ENCODE results near the gene ABT1. TPM values are rescaled to one million over a fixed set of nuclear protein-coding genes. Genes with fewer than 3 reads are reported as not detected.
A peak's percentile ranks its signal among the peaks of the same experiment; 100 is the strongest.

Gene ABT1
- total and polyA plus RNA-seq, 2 experiments from 2014 or later: 25.7 to 29.1 TPM

- ATAC-seq (peak; percentile 29), DNase-seq (ENCODE audit: low spot score) (peak; percentile 74)
- Histone ChIP-seq H3K27ac (ENCODE audit: low read depth) (no peak overlapping the region), H3K4me2 (peak overlapping the region; percentile 68), H3K4me3 (peak overlapping the region; percentile 70), H2AFZ (no peak overlapping the region), H3K4me1 (ENCODE audit: insufficient read depth) (peaks cover 7% of the 10 kb centered on the region; the same call in 1 of the 2 replicates), H3K79me2 (replicated peaks; ENCODE audit: insufficient read depth) (no peaks in the 10 kb centered on the region), H3K9me2 (ENCODE audit: insufficient read depth) (no peaks in the 10 kb centered on the region; the same call in 1 of the 2 replicates), H4K20me1 (replicated peaks; ENCODE audit: insufficient read depth) (no peaks in the 10 kb centered on the region), H3F3A (replicated peaks; ENCODE audit: low read depth) (no peaks in the 10 kb centered on the region), H3K36me3 (ENCODE audit: insufficient read depth) (no peaks in the 10 kb centered on the region), H3K27me3 (ENCODE audit: insufficient read depth) (no peaks in the 10 kb centered on the region)
- H3K4me3 Mint-ChIP-seq: peak overlapping the region; percentile 93
- TF ChIP-seq POLR2AphosphoS5 (IDR thresholded peaks at IDR 0.05; ENCODE audit: low read depth) (no peak), EZH2 (IDR thresholded peaks at IDR 0.05; ENCODE audit: low read depth, unreplicated experiment) (no peak), EZH2phosphoT487 (IDR thresholded peaks at IDR 0.05; ENCODE audit: unreplicated experiment) (no peak), NANOG (IDR thresholded peaks at IDR 0.05; ENCODE audit: borderline replicate concordance) (no peak), ZNF331 (CRISPR knock-in tag; IDR thresholded peaks at IDR 0.05; ENCODE audit: low read depth) (no peak), ZNF114 (CRISPR knock-in tag; IDR thresholded peaks at IDR 0.05) (no peak), STAT1 (IDR thresholded peaks at IDR 0.05; ENCODE audit: unreplicated experiment) (no peak)
- H3K27me3 Mint-ChIP-seq (ENCODE audit: insufficient read depth, low read depth, poor library complexity): peaks cover 35% of the 10 kb centered on the region
- H3K27ac Mint-ChIP-seq: no peak overlapping the region
- H3K4me1 Mint-ChIP-seq: peaks cover 11% of the 10 kb centered on the region
- peaks cover 3% of the 10 kb centered on the region; the same call in 1 of the 3 replicates for H3K36me3 Mint-ChIP-seq (ENCODE audit: low read depth)
- peaks cover 19% of the 10 kb centered on the region; the same call in 2 of the 3 replicates for H3K9me3 Mint-ChIP-seq
Measured at GRCh38 chr6:26575494-26575939, 21.2 kb upstream of the ABT1 start.

DNA sequence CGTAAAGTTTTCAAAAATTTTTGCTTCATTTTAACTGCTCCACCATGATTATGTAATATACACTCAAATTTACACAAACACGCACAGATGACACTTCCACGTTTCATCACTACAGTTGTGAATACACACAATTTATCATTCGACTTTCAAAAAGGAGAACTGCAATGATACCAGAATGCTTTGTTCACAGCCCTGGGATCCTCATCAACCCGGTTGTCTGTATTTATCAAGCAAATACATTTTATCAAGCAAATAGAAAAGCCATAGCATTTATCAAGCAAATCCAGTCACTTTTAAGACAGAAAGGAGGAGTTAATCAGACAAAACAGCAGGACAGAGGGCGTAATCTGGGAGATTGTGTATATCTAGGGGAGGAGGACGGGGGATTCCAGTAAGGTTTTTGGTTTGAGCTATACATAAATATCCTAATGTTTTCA is 20.3 kb upstream of the ABT1 start:
- no peak for ATAC-seq
- Histone ChIP-seq H3K27ac (ENCODE audit: low read depth) (no peak overlapping the region), H4K20me1 (replicated peaks; ENCODE audit: insufficient read depth) (no peaks in the 10 kb centered on the region), H3K4me1 (ENCODE audit: insufficient read depth) (peaks cover 7% of the 10 kb centered on the region; the same call in 1 of the 2 replicates), H3K9me2 (ENCODE audit: insufficient read depth) (no peaks in the 10 kb centered on the region; the same call in 1 of the 2 replicates), H3K79me2 (replicated peaks; ENCODE audit: insufficient read depth) (no peaks in the 10 kb centered on the region), H2AFZ (no peak overlapping the region), H3K27me3 (ENCODE audit: insufficient read depth) (no peaks in the 10 kb centered on the region), H3F3A (replicated peaks; ENCODE audit: low read depth) (no peaks in the 10 kb centered on the region), H3K4me3 (peak overlapping the region; percentile 70), H3K36me3 (ENCODE audit: insufficient read depth) (no peaks in the 10 kb centered on the region), H3K4me2 (peak overlapping the region; percentile 68)
- H3K4me1 Mint-ChIP-seq: peaks cover 10% of the 10 kb centered on the region
- peaks cover 3% of the 10 kb centered on the region; the same call in 1 of the 3 replicates for H3K36me3 Mint-ChIP-seq (ENCODE audit: low read depth)
- H3K9me3 Mint-ChIP-seq: peaks cover 19% of the 10 kb centered on the region; the same call in 2 of the 3 replicates
- no peak for DNase-seq (ENCODE audit: low spot score)
- peak overlapping the region; percentile 93 for H3K4me3 Mint-ChIP-seq
- H3K27ac Mint-ChIP-seq: no peak overlapping the region
- peaks cover 34% of the 10 kb centered on the region for H3K27me3 Mint-ChIP-seq (ENCODE audit: insufficient read depth, low read depth, poor library complexity)
- no peak for TF ChIP-seq EZH2phosphoT487 (IDR thresholded peaks at IDR 0.05; ENCODE audit: unreplicated experiment)
- TF ChIP-seq JUNB (IDR thresholded peaks at IDR 0.05; ENCODE audit: unreplicated experiment): no peak
- no peak for TF ChIP-seq ZNF114 (CRISPR knock-in tag; IDR thresholded peaks at IDR 0.05)
- TF ChIP-seq CREB1 (CRISPR knock-in tag; IDR thresholded peaks at IDR 0.05; ENCODE audit: low read depth): no peak
- TF ChIP-seq ETS1 (IDR thresholded peaks at IDR 0.05): no peak
- no peak for TF ChIP-seq ZNF331 (CRISPR knock-in tag; IDR thresholded peaks at IDR 0.05; ENCODE audit: low read depth)
- no peak for TF ChIP-seq CTCF (conservative IDR thresholded peaks at IDR 0.05; ENCODE audit: low read depth in 2 of 2)
- TF ChIP-seq, protein P1, sequence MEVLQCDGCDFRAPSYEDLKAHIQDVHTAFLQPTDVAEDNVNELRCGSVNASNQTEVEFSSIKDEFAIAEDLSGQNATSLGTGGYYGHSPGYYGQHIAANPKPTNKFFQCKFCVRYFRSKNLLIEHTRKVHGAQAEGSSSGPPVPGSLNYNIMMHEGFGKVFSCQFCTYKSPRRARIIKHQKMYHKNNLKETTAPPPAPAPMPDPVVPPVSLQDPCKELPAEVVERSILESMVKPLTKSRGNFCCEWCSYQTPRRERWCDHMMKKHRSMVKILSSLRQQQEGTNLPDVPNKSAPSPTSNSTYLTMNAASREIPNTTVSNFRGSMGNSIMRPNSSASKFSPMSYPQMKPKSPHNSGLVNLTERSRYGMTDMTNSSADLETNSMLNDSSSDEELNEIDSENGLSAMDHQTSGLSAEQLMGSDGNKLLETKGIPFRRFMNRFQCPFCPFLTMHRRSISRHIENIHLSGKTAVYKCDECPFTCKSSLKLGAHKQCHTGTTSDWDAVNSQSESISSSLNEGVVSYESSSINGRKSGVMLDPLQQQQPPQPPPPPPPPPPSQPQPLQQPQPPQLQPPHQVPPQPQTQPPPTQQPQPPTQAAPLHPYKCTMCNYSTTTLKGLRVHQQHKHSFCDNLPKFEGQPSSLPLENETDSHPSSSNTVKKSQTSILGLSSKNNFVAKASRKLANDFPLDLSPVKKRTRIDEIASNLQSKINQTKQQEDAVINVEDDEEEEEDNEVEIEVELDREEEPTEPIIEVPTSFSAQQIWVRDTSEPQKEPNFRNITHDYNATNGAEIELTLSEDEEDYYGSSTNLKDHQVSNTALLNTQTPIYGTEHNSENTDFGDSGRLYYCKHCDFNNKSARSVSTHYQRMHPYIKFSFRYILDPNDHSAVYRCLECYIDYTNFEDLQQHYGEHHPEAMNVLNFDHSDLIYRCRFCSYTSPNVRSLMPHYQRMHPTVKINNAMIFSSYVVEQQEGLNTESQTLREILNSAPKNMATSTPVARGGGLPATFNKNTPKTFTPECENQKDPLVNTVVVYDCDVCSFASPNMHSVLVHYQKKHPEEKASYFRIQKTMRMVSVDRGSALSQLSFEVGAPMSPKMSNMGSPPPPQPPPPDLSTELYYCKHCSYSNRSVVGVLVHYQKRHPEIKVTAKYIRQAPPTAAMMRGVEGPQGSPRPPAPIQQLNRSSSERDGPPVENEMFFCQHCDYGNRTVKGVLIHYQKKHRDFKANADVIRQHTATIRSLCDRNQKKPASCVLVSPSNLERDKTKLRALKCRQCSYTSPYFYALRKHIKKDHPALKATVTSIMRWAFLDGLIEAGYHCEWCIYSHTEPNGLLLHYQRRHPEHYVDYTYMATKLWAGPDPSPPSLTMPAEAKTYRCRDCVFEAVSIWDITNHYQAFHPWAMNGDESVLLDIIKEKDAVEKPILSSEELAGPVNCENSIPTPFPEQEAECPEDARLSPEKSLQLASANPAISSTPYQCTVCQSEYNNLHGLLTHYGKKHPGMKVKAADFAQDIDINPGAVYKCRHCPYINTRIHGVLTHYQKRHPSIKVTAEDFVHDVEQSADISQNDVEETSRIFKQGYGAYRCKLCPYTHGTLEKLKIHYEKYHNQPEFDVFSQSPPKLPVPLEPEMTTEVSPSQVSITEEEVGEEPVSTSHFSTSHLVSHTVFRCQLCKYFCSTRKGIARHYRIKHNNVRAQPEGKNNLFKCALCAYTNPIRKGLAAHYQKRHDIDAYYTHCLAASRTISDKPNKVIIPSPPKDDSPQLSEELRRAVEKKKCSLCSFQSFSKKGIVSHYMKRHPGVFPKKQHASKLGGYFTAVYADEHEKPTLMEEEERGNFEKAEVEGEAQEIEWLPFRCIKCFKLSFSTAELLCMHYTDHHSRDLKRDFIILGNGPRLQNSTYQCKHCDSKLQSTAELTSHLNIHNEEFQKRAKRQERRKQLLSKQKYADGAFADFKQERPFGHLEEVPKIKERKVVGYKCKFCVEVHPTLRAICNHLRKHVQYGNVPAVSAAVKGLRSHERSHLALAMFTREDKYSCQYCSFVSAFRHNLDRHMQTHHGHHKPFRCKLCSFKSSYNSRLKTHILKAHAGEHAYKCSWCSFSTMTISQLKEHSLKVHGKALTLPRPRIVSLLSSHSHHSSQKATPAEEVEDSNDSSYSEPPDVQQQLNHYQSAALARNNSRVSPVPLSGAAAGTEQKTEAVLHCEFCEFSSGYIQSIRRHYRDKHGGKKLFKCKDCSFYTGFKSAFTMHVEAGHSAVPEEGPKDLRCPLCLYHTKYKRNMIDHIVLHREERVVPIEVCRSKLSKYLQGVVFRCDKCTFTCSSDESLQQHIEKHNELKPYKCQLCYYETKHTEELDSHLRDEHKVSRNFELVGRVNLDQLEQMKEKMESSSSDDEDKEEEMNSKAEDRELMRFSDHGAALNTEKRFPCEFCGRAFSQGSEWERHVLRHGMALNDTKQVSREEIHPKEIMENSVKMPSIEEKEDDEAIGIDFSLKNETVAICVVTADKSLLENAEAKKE (CRISPR knock-in tag; IDR thresholded peaks at IDR 0.05): no peak
- TF ChIP-seq EZH2 (IDR thresholded peaks at IDR 0.05; ENCODE audit: low read depth, unreplicated experiment): no peak
